Esophagus squamous epithelium (tissue), 5 donors: ENCODE data around the gene AFM. TPM values are rescaled to one million over a fixed set of nuclear protein-coding genes. Genes with fewer than 3 reads are reported as not detected.

Source experiments
- DNase-seq: peaks from one replicate; lab custom pipeline; 2025; lab: John Stamatoyannopoulos, UW
- H3K27ac ChIP-seq, 4 donors: fragments of 200-600 bp; sonication (generic); one replicate each; pipeline ENCODE4 v1.5.1; 2016 to 2019; ENCODE audit warnings: mild to moderate bottlenecking in 1 of 4
- H3K27me3 ChIP-seq, 4 donors: fragments of 200-600 bp; sonication (generic); 1 replicate in 3 of 4; 2 replicates in 1 of 4; pipeline versions ENCODE4 v1.5.1 to v1.6.0; 2017 to 2021; ENCODE audit warnings: antibody characterized with exemption in 1 of 4
- H3K36me3 ChIP-seq, 3 donors: fragments of 200-600 bp; sonication (generic); one replicate each; pipeline ENCODE4 v1.5.1; 2016 to 2019
- H3K4me1 ChIP-seq, 3 donors: fragments of 200-600 bp; sonication (generic); one replicate each; pipeline ENCODE4 v1.5.1; 2017 to 2019
- H3K4me3 ChIP-seq, 4 donors: fragments of 200-600 bp; sonication (generic); 1 replicate in 3 of 4; 2 replicates in 1 of 4; pipeline ENCODE4 v1.5.1; 2016 to 2019; ENCODE audit warnings: mild to moderate bottlenecking in 2 of 4, moderate library complexity in 1 of 4
- H3K9me3 ChIP-seq, 3 donors: fragments of 200-600 bp; sonication (generic); one replicate each; pipeline ENCODE4 v1.5.1; 2016 to 2019
- POLR2A ChIP-seq, 4 donors: fragments of 450-650 bp; IDR thresholded peaks; one replicate each; pipeline ENCODE4 v1.6.1; 2017; ENCODE audit warnings: antibody characterized with exemption in 4 of 4, mild to moderate bottlenecking in 4 of 4, moderate library complexity in 3 of 4
- WGBS, 2 donors: methylation state at CpG; one replicate each; pipeline ENCODE4 v1.1.5; 2018; 5-methylcytosine and 5-hydroxymethylcytosine counted together
- intact Hi-C: fragments of 100-400 bp; cut with DNase I; formaldehyde crosslinking; loops from one replicate; pipeline ENCODE4 v1.15.0; 2022
- total RNA-seq, 4 donors: library from RNA; depleted of rRNA; stranded (reverse); fragments of >200 nt; gene quantifications; one replicate each; pipeline ENCODE4 v1.1.0, GENCODE V29; 2016
- TF ChIP-seq, protein P1 (sequence below), 6 experiments: fragments of 450-650 bp in 4 of 6; fragments of 200-600 bp in 2 of 6; sonication (generic) in 2 of 6; IDR thresholded peaks; one replicate each; pipeline ENCODE4 v1.5.1; 2016 to 2019; ENCODE audit warnings: antibody characterized with exemption in 6 of 6, mild to moderate bottlenecking in 4 of 6, moderate library complexity in 4 of 6
- donor health status: DM: yes; HTN: yes; CAD: no.

Gene AFM
- total RNA-seq, 4 donors from 2014 or later, result not detected

DNA sequence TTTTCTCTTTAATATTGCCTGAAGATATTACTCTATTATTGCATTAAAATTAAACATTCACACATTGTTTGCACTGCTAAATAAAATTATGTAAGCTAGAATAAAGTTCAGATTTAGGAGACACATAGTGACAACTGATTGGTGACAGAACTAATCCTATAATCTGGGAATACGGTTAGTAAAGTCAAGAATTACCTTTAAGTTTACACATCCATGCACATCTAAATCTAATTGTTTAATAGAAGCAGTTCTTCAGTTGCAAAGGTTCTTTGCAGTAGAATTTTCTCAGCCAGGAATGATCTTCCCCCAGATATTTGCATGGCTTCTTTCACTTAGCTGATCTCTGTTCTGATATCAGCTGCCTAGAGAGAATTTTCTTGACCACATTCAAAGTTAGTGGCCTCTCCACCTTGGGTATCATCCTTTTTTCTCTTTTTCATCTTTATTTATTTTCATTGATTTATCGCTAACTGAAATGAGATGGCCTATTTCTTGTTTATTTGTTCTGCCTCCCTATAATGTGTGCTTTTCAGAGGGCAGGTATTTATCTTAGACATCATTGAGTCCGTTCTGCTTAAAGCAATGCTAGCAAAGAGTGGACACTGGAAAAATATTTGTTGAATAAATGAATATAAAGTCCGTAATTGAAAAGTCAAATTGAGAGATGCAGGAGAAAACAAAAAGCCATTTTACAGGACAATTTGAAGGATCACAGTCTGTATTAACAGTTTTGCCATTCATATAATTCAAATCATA lies 32.9 kb upstream of the AFM start:
- TF ChIP-seq, protein P1, sequence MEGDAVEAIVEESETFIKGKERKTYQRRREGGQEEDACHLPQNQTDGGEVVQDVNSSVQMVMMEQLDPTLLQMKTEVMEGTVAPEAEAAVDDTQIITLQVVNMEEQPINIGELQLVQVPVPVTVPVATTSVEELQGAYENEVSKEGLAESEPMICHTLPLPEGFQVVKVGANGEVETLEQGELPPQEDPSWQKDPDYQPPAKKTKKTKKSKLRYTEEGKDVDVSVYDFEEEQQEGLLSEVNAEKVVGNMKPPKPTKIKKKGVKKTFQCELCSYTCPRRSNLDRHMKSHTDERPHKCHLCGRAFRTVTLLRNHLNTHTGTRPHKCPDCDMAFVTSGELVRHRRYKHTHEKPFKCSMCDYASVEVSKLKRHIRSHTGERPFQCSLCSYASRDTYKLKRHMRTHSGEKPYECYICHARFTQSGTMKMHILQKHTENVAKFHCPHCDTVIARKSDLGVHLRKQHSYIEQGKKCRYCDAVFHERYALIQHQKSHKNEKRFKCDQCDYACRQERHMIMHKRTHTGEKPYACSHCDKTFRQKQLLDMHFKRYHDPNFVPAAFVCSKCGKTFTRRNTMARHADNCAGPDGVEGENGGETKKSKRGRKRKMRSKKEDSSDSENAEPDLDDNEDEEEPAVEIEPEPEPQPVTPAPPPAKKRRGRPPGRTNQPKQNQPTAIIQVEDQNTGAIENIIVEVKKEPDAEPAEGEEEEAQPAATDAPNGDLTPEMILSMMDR (IDR thresholded peaks at IDR 0.05), result no peak
- no peak for TF ChIP-seq POLR2A (IDR thresholded peaks at IDR 0.05)
- 77 to 90% methylated on average over 4 of the region's 4 CpGs for WGBS, 2 donors
- intact Hi-C loops, result no loop called here

DNA sequence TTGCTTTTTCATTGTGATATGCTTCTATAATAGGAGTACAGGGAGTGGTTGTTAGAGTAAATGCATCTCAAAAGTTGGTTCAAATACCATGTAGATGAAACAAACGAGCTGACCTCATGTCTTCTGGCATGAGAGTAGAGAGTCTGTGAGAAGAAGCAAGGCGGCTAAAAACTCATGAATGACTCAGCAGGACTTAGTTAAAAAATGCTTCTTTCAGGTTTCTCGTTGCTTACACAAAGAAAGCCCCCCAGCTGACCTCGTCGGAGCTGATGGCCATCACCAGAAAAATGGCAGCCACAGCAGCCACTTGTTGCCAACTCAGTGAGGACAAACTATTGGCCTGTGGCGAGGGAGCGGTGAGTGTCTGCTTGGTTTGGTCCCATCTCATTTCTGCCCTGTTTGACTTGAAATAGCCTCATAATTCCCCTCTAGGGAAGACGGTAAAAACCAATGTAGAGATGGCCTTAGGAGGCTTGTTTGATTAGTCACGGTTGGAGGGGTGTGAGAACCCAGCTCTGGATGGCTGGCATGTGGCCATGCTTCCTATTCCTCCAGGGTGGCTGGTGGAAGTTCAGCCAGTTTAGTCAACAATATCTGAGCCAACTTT lies 31.0 kb upstream of the AFM start:
- no peaks in the 10 kb centered on the region for H3K9me3 ChIP-seq
- no peaks in the 10 kb centered on the region for H3K27me3 ChIP-seq
- no peak overlapping the region for H3K4me3 ChIP-seq
- no peaks in the 10 kb centered on the region for H3K36me3 ChIP-seq
- TF ChIP-seq, protein P1 (IDR thresholded peaks at IDR 0.05), result no peak
- TF ChIP-seq POLR2A (IDR thresholded peaks at IDR 0.05), result no peak
- intact Hi-C loops, result no loop called here
- DNase-seq, result no peak
- peaks cover 0 to 16% (median 0%) of the 10 kb centered on the region in 3 donors for H3K4me1 ChIP-seq
- WGBS, 2 donors, result 25 to 29% methylated on average over 9 of the region's 9 CpGs
- H3K27ac ChIP-seq, result no peak overlapping the region

More for the DNA sequence above, 32.9 kb upstream of the AFM start:
- Histone ChIP-seq H3K27me3 (no peaks in the 10 kb centered on the region), H3K4me1 (peaks cover 0 to 16% (median 0%) of the 10 kb centered on the region in 3 donors), H3K36me3 (no peaks in the 10 kb centered on the region), H3K9me3 (no peaks in the 10 kb centered on the region), H3K27ac (no peak overlapping the region), H3K4me3 (no peak overlapping the region)
- DNase-seq, result no peak

DNA sequence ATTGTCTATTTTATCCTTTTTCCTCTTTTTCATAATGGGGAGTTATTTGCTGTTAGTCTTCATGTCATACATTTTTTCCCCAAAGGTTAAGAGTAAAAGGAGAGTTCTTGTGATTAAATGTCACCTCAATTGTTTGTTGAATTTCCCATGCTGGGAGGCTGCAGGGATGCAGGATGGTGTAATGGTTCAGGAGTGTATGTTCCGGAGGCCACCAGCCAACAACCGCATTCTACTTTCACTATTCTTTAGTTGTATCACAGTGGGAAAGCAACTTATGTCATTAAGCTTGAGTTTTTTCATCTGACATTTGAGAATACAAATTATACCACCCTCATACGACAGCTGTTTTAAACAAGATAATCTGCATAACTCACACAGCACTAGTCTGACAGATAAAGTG lies 30.1 kb upstream of the AFM start:
- Histone ChIP-seq H3K36me3 (no peaks in the 10 kb centered on the region), H3K4me3 (no peak overlapping the region), H3K4me1 (peaks cover 0 to 16% (median 0%) of the 10 kb centered on the region in 3 donors), H3K9me3 (no peaks in the 10 kb centered on the region), H3K27ac (no peak overlapping the region), H3K27me3 (no peaks in the 10 kb centered on the region)
- intact Hi-C loops, result no loop called here
- DNase-seq, result no peak
- 43 to 65% methylated on average over 3 of the region's 3 CpGs for WGBS, 2 donors
- TF ChIP-seq, protein P1 (IDR thresholded peaks at IDR 0.05), result no peak
- TF ChIP-seq POLR2A (IDR thresholded peaks at IDR 0.05), result no peak

DNA sequence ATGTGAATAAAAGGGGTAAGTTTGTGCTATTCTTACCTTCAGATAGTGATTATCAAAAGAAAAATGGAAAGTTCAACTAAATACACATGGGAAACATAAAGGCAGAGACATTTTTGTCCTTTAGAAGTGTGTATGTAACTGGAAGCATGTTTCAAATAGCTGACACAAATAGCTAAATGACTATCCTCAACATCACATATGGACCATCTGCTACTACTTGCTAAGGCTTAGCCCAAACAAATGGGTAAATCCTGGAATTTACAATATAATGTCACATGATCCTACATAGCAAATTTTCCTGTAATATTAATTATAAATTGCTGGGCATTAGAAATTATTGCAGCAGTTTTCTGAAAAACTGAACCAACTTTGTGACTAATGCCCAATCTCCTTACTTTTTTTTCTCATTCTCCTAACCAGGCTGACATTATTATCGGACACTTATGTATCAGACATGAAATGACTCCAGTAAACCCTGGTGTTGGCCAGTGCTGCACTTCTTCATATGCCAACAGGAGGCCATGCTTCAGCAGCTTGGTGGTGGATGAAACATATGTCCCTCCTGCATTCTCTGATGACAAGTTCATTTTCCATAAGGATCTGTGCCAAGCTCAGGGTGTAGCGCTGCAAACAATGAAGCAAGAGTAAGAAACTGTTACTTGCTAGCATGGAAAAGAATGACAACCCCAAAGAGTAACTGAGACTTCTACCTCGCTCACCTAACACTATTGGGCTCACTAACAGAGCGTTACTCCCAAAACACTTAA lies 29.4 kb upstream of the AFM start:
- H3K4me3 ChIP-seq, result no peak overlapping the region

More for the DNA sequence above, 29.4 kb upstream of the AFM start:
- H3K27ac ChIP-seq, result no peak overlapping the region
- TF ChIP-seq, protein P1 (IDR thresholded peaks at IDR 0.05), result no peak
- TF ChIP-seq POLR2A (IDR thresholded peaks at IDR 0.05), result no peak
- peaks cover 0 to 16% (median 0%) of the 10 kb centered on the region in 3 donors for H3K4me1 ChIP-seq
- intact Hi-C loops, result no loop called here
- 91 to 94% methylated on average over 4 of the region's 4 CpGs for WGBS, 2 donors
- H3K9me3 ChIP-seq, result no peaks in the 10 kb centered on the region
- no peaks in the 10 kb centered on the region for H3K27me3 ChIP-seq
- no peaks in the 10 kb centered on the region for H3K36me3 ChIP-seq
- no peak for DNase-seq
